LHCN-M2 (cell line): ENCODE results near the gene PGLYRP4. TPM values are rescaled to one million over a fixed set of nuclear protein-coding genes. Genes with fewer than 3 reads are reported as not detected.

Experiments used
- DNase-seq: peaks from one replicate; pipeline ENCODE4 v3.0.0-alpha.2; 2012; ENCODE audit warnings: low read depth
- total RNA-seq: library from RNA; depleted of rRNA; stranded (reverse); fragments of >200 nt; gene quantifications from 2 replicates; pipeline ENCODE4 v1.2.3, GENCODE V29; 2014

The PGLYRP4 gene
- total RNA-seq, 1 experiment from 2014 or later: not detected

- DNase-seq: no peak
Measured at GRCh38 chr1:153379591-153379990, 30.9 kb upstream of the PGLYRP4 start.

GRCh38 chr1:153375511-153375910, 26.9 kb upstream of the PGLYRP4 start, which contains the start of gene S100A12:
TSS of gene S100A12 (minus strand) at chr1:153375621. CDS start at chr1:153374592, 1,029 bp downstream.
- peak; percentile 57 for DNase-seq

GRCh38 chr1:153374071-153374470, 25.4 kb upstream of the PGLYRP4 start:
- no peak for DNase-seq

GRCh38 chr1:153372571-153372970, 23.9 kb upstream of the PGLYRP4 start:
- DNase-seq: no peak

- DNase-seq: no peak
Measured at GRCh38 chr1:153371231-153371630, 22.6 kb upstream of the PGLYRP4 start.

GRCh38 chr1:153370146-153370545, 21.5 kb upstream of the PGLYRP4 start:
- DNase-seq: no peak

- no peak for DNase-seq
Measured at GRCh38 chr1:153368495-153368894, 19.9 kb upstream of the PGLYRP4 start.

- no peak for DNase-seq
Measured at GRCh38 chr1:153367090-153367489, 18.4 kb upstream of the PGLYRP4 start.

- no peak for DNase-seq
Measured at GRCh38 chr1:153366261-153366660, 17.6 kb upstream of the PGLYRP4 start.

GRCh38 chr1:153365696-153366095, 17.1 kb upstream of the PGLYRP4 start:
- no peak for DNase-seq

GRCh38 chr1:153364766-153365666, 16.4 kb upstream of the PGLYRP4 start:
- DNase-seq: no peak

GRCh38 chr1:153364156-153364555, 15.5 kb upstream of the PGLYRP4 start:
- no peak for DNase-seq

- no peak for DNase-seq
Measured at GRCh38 chr1:153363641-153364040, 15.0 kb upstream of the PGLYRP4 start.

GRCh38 chr1:153362187-153362775, 13.6 kb upstream of the PGLYRP4 start:
- DNase-seq: no peak

GRCh38 chr1:153361480-153362109, 13.0 kb upstream of the PGLYRP4 start:
- no peak for DNase-seq

- no peak for DNase-seq
Measured at GRCh38 chr1:153360592-153361479, 12.2 kb upstream of the PGLYRP4 start.

GRCh38 chr1:153360190-153360589, 11.5 kb upstream of the PGLYRP4 start:
- DNase-seq: no peak

- DNase-seq: no peak
Measured at GRCh38 chr1:153359241-153359640, 10.6 kb upstream of the PGLYRP4 start.

GRCh38 chr1:153358691-153358975, 10.0 kb upstream of the PGLYRP4 start:
- no peak for DNase-seq

GRCh38 chr1:153357853-153358690, 9.4 kb upstream of the PGLYRP4 start, which contains the start of gene S100A9:
TSS of gene S100A9 (plus strand) at chr1:153357854. CDS start at chr1:153358284, 430 bp downstream.
- DNase-seq: no peak
